Memory B cell (primary cell): ENCODE results near the gene FGB.

Experiments
- ATAC-seq: fragments of 150-1000 bp; cut with Tn5 transposase; 2 replicates; pipeline ENCODE4 v1.10.0; 2021; ENCODE audit warnings: low read depth, mild to moderate bottlenecking, moderate library complexity
- DNase-seq, 2 donors: peaks; one replicate each; pipeline ENCODE4 v3.0.0; 2022; ENCODE audit warnings: low spot score in 2 of 2
- H3K27ac Mint-ChIP-seq: one replicate; pipeline ENCODE4 v1.8.0; 2022; ENCODE audit warnings: mild to moderate bottlenecking, moderate library complexity, mixed read lengths
- H3K27me3 Mint-ChIP-seq: one replicate; pipeline ENCODE4 v1.8.0; 2022; ENCODE audit warnings: mixed read lengths
- H3K36me3 Mint-ChIP-seq: one replicate; pipeline ENCODE4 v1.8.0; 2022; ENCODE audit warnings: mild to moderate bottlenecking, mixed read lengths
- H3K4me1 Mint-ChIP-seq: one replicate; pipeline ENCODE4 v1.8.0; 2022; ENCODE audit warnings: mixed read lengths
- H3K4me3 Mint-ChIP-seq: one replicate; pipeline ENCODE4 v1.8.0; 2022; ENCODE audit warnings: mild to moderate bottlenecking, moderate library complexity, mixed read lengths
- H3K9me3 Mint-ChIP-seq: one replicate; pipeline ENCODE4 v1.8.0; 2022; ENCODE audit warnings: mixed read lengths

Gene FGB

DNA sequence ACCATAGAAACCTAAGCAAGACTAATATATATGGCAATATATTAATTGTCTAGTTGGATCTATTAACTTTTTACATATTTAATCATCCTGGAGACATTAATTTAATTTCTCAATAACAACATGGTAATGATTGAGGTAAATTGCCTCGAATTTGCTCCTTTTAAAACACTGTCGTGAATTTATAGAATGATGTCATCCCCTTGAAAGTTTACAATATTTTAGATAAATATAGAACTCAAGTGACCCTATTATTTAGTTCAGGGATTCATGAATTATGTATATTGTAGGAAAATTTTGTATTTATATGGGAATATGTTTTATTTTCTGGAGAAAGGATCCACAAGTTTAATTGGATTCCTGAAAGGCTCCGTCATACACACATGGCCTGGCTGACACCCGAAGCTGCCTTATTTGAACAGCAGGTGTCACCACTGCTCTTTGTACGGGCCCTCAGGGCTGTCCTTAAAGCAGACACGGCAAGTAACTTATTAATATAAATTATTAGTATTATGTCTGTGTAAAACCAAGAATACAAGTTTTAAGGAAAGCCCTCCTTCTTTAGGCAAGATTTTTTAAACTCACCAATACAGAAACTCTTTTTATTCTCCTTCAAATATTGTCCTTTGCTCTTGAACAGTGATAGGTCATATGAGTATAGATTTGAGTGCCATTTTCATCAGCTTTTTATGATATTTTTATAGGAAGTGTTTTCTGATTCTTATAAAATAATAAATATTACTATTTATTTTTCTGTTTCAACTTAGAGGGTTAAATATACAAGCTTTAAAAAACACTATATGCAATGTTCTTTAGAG is 10.7 kb upstream of the FGB start:
- DNase-seq: peak; percentile 57 to 64
- Mint-ChIP-seq H3K4me3 (no peak overlapping the region), H3K27ac (no peak overlapping the region), H3K27me3 (peaks cover 3% of the 10 kb centered on the region), H3K36me3 (peaks cover 4% of the 10 kb centered on the region), H3K4me1 (peaks cover 9% of the 10 kb centered on the region), H3K9me3 (no peaks in the 10 kb centered on the region)
- ATAC-seq: peak; percentile 51

DNA sequence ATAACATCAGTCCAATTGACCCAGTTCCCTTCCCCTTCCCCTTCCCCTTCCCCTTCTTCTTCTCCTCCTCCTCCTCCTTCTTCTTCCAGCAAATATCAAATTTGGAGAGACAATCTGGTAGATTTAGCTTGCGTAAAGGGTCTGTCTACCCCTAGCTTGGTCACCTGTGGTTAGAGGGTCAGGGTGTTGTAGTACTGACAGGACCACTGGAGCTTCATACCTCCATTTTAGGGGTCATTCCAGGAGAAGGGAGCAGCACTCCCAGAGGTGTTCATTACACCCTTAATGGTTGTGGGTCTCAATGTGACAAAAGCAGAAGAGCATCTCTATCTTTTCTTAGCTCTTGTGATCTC is 3.7 kb upstream of the FGB start:
- peaks cover 3% of the 10 kb centered on the region for H3K27me3 Mint-ChIP-seq

DNA sequence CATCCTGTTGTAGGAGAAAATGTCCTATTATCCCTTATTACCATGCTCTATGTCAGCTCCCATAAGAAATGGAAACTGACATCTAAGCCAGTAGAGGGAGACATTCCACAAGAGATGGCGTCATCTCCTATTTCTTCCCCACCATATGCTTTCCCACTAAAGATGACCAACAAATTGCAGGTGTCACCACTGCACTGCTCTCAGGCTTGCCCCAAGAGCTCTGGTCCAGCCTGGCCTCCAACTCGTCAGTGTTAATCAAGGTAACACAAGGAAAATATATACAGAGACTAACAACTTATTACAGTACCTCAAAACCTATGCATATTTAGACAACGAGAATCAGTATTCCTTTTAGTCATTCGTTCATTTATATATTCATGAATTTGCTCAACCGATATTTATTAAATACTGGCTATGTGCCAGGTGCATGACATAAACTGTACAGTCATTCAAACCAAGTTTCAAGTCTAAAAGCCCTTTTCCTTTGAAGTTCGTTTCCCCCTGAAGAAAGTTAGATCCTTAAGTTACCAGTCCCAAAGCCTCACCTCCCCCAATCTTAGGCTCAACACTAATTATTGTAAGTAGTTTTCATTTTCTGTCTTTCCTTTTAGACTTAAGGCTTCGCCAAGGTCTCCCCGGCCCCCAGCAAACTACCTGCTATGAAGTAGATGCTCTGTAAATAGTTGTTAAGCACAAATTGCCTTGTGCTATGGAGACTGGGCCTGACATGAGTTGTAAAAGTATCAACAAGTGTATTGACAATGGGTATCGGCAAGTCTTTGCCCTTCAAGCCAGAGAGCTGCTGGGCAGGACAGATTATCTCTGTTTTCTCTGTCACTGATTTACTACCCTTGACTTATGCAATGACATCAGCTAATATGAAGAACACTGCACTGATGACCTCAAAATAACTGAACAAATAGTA is 3.1 kb upstream of the FGB start:
- peaks cover 3% of the 10 kb centered on the region for H3K27me3 Mint-ChIP-seq

More for the DNA sequence above, 3.7 kb upstream of the FGB start:
- DNase-seq (no peak), ATAC-seq (no peak)
- Mint-ChIP-seq H3K4me3 (no peak overlapping the region), H3K27ac (no peak overlapping the region), H3K9me3 (no peaks in the 10 kb centered on the region), H3K36me3 (no peaks in the 10 kb centered on the region), H3K4me1 (peaks cover 3% of the 10 kb centered on the region)

DNA sequence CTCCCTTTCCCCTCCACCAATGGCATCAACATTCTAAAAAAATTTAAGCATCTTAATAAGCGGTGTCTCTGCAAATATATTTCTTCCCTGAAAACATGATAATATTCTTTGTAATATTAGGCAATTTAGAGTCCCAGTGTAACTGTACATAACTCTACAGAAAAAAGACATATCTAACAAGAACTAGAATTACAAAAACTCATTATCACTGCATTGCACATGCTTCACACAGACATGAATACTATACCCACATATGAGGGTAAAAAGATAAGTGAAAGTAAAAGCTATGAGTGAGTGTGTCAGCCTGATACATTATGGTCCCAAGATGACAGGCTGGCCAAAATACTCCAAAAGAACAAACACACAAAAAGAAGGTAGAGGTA is 2.4 kb upstream of the FGB start:
- Mint-ChIP-seq H3K4me1 (peaks cover 3% of the 10 kb centered on the region), H3K27me3 (peaks cover 3% of the 10 kb centered on the region), H3K36me3 (no peaks in the 10 kb centered on the region), H3K9me3 (no peaks in the 10 kb centered on the region), H3K4me3 (no peak overlapping the region), H3K27ac (no peak overlapping the region)
- ATAC-seq (no peak), DNase-seq (no peak)

More for the DNA sequence above, 3.1 kb upstream of the FGB start:
- Mint-ChIP-seq H3K9me3 (no peaks in the 10 kb centered on the region), H3K4me3 (no peak overlapping the region), H3K36me3 (no peaks in the 10 kb centered on the region), H3K27ac (no peak overlapping the region), H3K4me1 (peaks cover 3% of the 10 kb centered on the region)
- peak; percentile 38 for ATAC-seq
- no peak for DNase-seq

DNA sequence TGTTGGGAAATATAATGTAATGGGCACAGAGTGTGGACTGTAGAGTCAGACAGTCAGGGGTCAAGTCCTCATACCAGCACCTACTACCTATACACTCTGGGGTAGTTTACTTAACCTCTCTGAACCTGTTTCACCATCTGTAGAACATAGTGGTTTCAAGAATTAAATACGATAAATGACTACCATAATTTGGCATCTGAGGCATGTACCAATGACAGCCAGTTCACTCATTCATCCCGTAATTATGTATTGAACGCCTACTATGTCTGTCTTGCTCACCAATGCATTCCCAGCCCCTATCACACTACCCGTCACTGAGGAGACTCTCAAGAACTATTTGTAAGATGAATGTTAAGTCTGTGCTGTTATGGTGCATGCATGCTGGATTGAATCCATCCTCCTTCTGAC is 2.0 kb upstream of the FGB start:
- no peak for ATAC-seq
- peaks cover 3% of the 10 kb centered on the region for H3K27me3 Mint-ChIP-seq
- peaks cover 3% of the 10 kb centered on the region for H3K4me1 Mint-ChIP-seq
- H3K9me3 Mint-ChIP-seq: no peaks in the 10 kb centered on the region
- H3K27ac Mint-ChIP-seq: no peak overlapping the region
- DNase-seq: no peak
- H3K4me3 Mint-ChIP-seq: no peak overlapping the region
- no peaks in the 10 kb centered on the region for H3K36me3 Mint-ChIP-seq

DNA sequence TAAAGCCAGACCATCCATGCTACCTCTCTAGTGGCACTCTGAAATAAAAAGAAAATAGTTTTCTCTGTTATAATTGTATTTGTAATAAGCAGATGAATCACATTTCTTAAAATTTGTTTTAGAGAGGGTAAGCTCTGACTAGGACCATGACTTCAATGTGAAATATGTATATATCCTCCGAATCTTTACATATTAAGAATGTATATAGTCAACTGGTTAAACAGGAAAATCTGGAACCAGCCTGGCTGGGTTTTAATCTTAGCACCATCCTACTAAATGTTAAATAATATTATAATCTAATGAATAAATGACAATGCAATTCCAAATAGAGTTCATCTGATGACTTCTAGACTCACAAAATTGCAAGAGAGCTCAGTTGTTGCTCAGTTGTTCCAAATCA is 1.5 kb downstream of the FGB start:
- no peaks in the 10 kb centered on the region for H3K36me3 Mint-ChIP-seq
- peaks cover 3% of the 10 kb centered on the region for H3K4me1 Mint-ChIP-seq
- no peak for ATAC-seq
- H3K9me3 Mint-ChIP-seq: no peaks in the 10 kb centered on the region
- no peak for DNase-seq
- no peak overlapping the region for H3K27ac Mint-ChIP-seq
- H3K27me3 Mint-ChIP-seq: no peaks in the 10 kb centered on the region
- no peak overlapping the region for H3K4me3 Mint-ChIP-seq

DNA sequence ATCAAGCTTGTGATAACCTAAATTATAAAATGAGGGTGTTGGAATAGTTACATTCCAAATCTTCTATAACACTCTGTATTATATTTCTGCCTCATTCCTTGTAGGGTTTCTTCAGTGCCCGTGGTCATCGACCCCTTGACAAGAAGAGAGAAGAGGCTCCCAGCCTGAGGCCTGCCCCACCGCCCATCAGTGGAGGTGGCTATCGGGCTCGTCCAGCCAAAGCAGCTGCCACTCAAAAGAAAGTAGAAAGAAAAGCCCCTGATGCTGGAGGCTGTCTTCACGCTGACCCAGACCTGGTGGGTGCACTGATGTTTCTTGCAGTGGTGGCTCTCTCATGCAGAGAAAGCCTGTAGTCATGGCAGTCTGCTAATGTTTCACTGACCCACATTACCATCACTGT is 2.9 kb downstream of the FGB start:
- Mint-ChIP-seq H3K4me1 (no peaks in the 10 kb centered on the region), H3K27ac (no peak overlapping the region), H3K4me3 (no peak overlapping the region), H3K36me3 (no peaks in the 10 kb centered on the region), H3K27me3 (peaks cover 3% of the 10 kb centered on the region), H3K9me3 (no peaks in the 10 kb centered on the region)
- DNase-seq (no peak), ATAC-seq (no peak)

DNA sequence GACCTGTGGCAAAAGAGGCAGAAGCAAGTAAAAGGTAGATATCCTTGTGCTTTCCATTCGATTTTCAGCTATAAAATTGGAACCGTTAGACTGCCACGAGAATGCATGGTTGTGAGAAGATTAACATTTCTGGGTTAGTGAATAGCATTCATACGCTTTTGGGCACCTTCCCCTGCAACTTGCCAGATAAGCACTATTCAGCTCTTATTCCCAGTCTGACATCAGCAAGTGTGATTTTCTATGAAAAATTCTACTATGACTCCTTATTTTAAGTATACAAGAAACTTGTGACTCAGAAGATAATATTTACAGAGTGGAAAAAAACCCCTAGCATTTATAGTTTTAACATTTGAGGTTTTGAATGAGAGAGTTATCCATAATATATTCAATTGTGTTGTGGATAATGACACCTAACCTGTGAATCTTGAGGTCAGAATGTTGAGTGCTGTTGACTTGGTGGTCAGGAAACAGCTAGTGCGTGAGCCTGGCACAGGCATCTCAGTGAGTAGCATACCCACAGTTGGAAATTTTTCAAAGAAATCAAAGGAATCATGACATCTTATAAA is 3.9 kb downstream of the FGB start:
- Mint-ChIP-seq H3K27ac (no peak overlapping the region), H3K36me3 (no peaks in the 10 kb centered on the region), H3K27me3 (peaks cover 5% of the 10 kb centered on the region), H3K9me3 (no peaks in the 10 kb centered on the region), H3K4me3 (no peak overlapping the region), H3K4me1 (no peaks in the 10 kb centered on the region)
- ATAC-seq: no peak
- no peak for DNase-seq

DNA sequence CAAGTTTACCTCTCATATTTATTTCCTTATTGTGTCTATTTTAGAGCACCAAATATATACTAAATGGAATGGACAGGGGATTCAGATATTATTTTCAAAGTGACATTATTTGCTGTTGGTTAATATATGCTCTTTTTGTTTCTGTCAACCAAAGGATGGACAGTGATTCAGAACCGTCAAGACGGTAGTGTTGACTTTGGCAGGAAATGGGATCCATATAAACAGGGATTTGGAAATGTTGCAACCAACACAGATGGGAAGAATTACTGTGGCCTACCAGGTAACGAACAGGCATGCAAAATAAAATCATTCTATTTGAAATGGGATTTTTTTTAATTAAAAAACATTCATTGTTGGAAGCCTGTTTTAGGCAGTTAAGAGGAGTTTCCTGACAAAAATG is 6.2 kb downstream of the FGB start:
- Mint-ChIP-seq H3K4me1 (no peaks in the 10 kb centered on the region), H3K9me3 (no peaks in the 10 kb centered on the region), H3K36me3 (no peaks in the 10 kb centered on the region), H3K27ac (no peak overlapping the region), H3K4me3 (no peak overlapping the region), H3K27me3 (peaks cover 6% of the 10 kb centered on the region)
- DNase-seq (no peak), ATAC-seq (no peak)

DNA sequence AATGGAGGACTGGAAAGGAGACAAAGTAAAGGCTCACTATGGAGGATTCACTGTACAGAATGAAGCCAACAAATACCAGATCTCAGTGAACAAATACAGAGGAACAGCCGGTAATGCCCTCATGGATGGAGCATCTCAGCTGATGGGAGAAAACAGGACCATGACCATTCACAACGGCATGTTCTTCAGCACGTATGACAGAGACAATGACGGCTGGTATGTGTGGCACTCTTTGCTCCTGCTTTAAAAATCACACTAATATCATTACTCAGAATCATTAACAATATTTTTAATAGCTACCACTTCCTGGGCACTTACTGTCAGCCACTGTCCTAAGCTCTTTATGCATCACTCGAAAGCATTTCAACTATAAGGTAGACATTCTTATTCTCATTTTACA is 6.8 kb downstream of the FGB start:
- Mint-ChIP-seq H3K9me3 (no peaks in the 10 kb centered on the region), H3K4me3 (no peak overlapping the region), H3K4me1 (no peaks in the 10 kb centered on the region), H3K27me3 (peaks cover 6% of the 10 kb centered on the region), H3K27ac (no peak overlapping the region), H3K36me3 (no peaks in the 10 kb centered on the region)
- no peak for ATAC-seq
- DNase-seq: no peak

DNA sequence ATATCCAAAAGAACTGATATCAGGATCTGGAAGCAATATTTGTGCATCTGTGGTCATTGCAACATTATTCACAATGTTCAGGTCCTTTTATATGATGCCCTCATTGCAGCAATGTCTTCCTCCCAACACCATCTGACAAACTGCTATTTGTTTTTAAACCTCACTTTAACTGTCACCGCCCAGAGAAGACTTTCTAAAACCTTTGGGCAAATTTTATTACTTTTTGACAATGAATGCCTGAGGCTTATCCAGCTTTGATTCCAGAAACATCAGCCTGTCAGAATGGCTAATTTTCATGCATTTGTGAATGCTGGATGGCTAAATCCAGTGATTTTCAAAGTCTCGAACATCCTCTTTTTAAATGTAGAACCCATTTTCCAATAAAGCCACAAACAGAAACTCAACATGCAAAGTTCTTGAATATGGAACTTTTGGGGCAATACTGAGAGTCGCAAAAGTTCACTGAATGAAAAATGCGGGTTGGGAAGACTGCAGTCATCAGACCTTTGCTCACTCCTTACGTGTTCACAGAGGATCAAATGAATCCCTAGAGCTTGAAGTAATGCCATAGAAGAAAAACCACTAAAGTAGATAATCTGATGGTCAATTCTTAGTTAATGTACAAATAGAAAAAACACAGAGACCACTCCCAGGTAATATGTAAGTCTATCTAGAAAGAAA is 10.5 kb downstream of the FGB start:
- no peak overlapping the region for H3K27ac Mint-ChIP-seq
- H3K4me1 Mint-ChIP-seq: no peaks in the 10 kb centered on the region
- H3K4me3 Mint-ChIP-seq: no peak overlapping the region
- DNase-seq (no peak), ATAC-seq (no peak)
- peaks cover 9% of the 10 kb centered on the region for H3K27me3 Mint-ChIP-seq
- no peaks in the 10 kb centered on the region for H3K36me3 Mint-ChIP-seq
- H3K9me3 Mint-ChIP-seq: no peaks in the 10 kb centered on the region

DNA sequence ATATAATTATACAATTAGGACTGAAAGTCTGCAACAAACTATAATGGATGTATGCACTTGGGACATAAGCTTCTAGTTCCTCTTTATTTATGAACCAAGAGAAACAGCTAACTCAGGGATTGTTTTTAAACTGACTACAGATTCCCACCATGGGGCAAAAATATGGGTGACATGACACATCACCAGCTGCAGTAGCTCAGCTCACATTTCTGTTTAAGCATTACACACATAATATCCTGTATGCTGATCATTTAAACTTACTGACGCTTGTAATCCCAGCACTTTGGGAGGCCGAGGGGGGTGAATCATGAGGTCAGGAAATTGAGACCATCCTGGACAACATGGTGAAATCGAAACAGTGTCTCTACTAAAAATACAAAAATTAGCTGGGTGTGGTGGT is 11.5 kb downstream of the FGB start:
- DNase-seq: no peak
- ATAC-seq: no peak
- H3K27me3 Mint-ChIP-seq: peaks cover 11% of the 10 kb centered on the region
- H3K36me3 Mint-ChIP-seq: no peaks in the 10 kb centered on the region
- no peak overlapping the region for H3K4me3 Mint-ChIP-seq
- no peaks in the 10 kb centered on the region for H3K4me1 Mint-ChIP-seq
- no peaks in the 10 kb centered on the region for H3K9me3 Mint-ChIP-seq
- H3K27ac Mint-ChIP-seq: no peak overlapping the region

DNA sequence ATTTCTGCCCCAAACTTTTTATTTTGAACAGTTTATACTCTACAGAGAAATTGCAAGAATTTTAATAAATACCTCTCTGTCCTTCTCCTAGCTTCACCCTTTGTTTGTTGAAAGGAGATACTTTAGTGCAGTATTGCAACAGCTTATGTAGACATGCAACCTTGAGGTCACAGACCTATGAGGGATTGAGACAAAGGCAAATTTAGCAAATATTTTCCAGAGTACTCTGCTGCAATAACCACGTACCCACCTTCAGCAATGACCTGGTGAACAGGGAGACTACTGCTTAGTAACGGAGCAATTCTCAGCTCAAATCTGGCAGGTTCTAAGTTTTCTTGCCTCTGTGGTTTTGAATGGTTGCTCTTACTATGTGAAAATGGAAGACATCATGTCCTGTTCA is 14.5 kb downstream of the FGB start:
- H3K27ac Mint-ChIP-seq: no peak overlapping the region
- peaks cover 5% of the 10 kb centered on the region for H3K27me3 Mint-ChIP-seq
- no peaks in the 10 kb centered on the region for H3K4me1 Mint-ChIP-seq
- DNase-seq: no peak
- no peaks in the 10 kb centered on the region for H3K36me3 Mint-ChIP-seq
- H3K4me3 Mint-ChIP-seq: no peak overlapping the region
- no peak for ATAC-seq
- H3K9me3 Mint-ChIP-seq: no peaks in the 10 kb centered on the region

DNA sequence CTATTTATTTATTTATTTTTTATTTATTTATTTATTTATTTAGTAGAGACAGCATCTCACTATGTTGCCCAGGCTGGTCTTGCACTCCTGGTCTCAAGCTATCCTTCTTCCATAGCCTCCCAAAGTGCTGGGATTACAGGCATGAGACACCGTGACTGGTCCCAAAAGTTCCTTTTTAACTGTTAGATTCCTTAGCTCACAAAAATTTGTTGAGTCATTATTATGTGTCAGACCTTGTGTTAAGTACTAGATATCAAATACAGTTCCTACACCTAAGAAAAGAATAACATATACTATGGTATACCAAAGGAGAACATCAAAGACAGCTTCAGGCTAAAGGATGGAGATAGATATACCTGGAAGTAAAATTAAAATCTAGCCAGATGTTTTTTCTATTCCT is 16.1 kb downstream of the FGB start:
- Mint-ChIP-seq H3K36me3 (no peaks in the 10 kb centered on the region), H3K9me3 (no peaks in the 10 kb centered on the region), H3K27me3 (peaks cover 5% of the 10 kb centered on the region), H3K4me3 (no peak overlapping the region), H3K27ac (no peak overlapping the region), H3K4me1 (no peaks in the 10 kb centered on the region)
- ATAC-seq (no peak), DNase-seq (no peak)
